ENCODE measurements around the gene SDK2. TPM values are rescaled to one million over a fixed set of nuclear protein-coding genes. Genes with fewer than 3 reads are reported as not detected.

Gene SDK2
- total and polyA plus RNA-seq, 2 donors from 2014 or later, result 0.37 to 2.4 TPM

DNA sequence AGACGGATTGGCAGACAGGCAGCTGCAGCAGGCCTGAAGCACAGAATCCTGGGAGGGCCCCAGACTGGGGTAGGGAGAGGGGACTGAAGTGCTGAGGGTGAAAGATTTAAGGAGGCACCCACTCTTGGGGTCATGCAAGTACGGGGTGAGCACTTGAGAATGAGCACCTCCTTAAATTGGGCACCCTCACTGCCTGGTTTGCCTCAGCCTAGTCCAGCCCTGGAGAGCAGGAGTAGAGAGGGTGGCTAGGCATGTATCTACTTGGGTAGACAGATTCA, 178.4 kb downstream of the SDK2 start:
- H3K4me3 ChIP-seq (ENCODE audit: low read length in 3 of 3), result no peak overlapping the region
- H3K27me3 ChIP-seq (ENCODE audit: control insufficient read depth, insufficient read depth, low read length), result no peaks in the 10 kb centered on the region
- TF ChIP-seq, protein P1, sequence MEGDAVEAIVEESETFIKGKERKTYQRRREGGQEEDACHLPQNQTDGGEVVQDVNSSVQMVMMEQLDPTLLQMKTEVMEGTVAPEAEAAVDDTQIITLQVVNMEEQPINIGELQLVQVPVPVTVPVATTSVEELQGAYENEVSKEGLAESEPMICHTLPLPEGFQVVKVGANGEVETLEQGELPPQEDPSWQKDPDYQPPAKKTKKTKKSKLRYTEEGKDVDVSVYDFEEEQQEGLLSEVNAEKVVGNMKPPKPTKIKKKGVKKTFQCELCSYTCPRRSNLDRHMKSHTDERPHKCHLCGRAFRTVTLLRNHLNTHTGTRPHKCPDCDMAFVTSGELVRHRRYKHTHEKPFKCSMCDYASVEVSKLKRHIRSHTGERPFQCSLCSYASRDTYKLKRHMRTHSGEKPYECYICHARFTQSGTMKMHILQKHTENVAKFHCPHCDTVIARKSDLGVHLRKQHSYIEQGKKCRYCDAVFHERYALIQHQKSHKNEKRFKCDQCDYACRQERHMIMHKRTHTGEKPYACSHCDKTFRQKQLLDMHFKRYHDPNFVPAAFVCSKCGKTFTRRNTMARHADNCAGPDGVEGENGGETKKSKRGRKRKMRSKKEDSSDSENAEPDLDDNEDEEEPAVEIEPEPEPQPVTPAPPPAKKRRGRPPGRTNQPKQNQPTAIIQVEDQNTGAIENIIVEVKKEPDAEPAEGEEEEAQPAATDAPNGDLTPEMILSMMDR (IDR thresholded peaks at IDR 0.05; ENCODE audit: borderline replicate concordance, extremely low read depth, insufficient read depth), result no peak
- no peak overlapping the region for H3K9ac ChIP-seq (ENCODE audit: low read length in 3 of 3)
- no peaks in the 10 kb centered on the region for H3K9me3 ChIP-seq (ENCODE audit: control insufficient read depth in 2 of 3, insufficient read depth in 1 of 3, low read length in 3 of 3)
- H3K36me3 ChIP-seq (ENCODE audit: control insufficient read depth in 2 of 3, insufficient read depth in 3 of 3, low read length in 3 of 3), result no peaks in the 10 kb centered on the region
- DNase-seq, result no peak
- no peaks in the 10 kb centered on the region for H3K4me1 ChIP-seq (ENCODE audit: control insufficient read depth in 2 of 3, insufficient read depth in 2 of 3, low read depth in 1 of 3, low read length in 3 of 3)
- H3K27ac ChIP-seq (ENCODE audit: low read depth in 2 of 2, low read length in 2 of 2), result no peak overlapping the region
- intact Hi-C loops (cut with DNase I), result no loop called here
- FAIRE-seq, result no peak

DNA sequence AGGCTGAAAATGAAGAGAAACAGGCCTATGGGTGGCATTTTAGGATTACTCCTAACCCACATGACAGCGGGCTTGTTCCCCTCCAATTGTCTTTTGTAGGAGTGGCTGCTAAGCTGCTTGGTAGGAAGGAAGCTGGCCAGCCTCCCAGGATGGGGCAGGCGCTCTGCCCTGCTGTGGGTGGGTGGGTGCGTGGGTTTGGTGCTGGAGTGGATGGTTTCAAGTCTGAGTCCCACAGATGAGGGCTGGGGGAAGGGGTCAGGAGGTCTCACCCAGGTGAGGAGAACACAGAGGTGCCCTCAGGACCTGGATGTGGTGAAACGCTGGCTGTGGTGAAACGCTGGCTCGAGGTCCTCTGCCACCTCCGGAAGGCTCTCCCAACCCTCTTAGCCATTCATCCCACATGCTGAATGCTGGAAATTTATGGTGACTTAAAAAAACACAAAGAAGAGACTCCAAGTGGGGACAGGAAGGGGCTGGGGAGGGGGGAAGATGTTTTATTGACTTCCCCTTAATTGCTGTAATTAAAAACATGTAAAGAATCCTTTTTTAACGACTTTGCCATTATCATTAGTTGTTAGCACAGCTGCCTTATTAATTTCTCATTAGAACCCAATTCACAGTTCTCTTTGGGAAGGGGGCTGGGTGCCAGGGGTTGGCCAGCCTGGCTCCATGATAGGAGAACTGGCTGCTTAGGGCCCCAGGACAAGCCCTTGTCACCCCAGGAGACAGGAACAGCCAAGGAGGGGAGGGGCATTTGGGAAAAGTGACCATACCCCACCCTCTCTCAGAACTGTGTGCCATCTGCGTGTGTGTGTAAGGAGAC, 178.9 kb downstream of the SDK2 start:
- Histone ChIP-seq H3K9ac (ENCODE audit: low read length in 3 of 3) (no peak overlapping the region), H3K4me1 (ENCODE audit: control insufficient read depth in 2 of 3, insufficient read depth in 2 of 3, low read depth in 1 of 3, low read length in 3 of 3) (no peaks in the 10 kb centered on the region), H3K9me3 (ENCODE audit: control insufficient read depth in 2 of 3, insufficient read depth in 1 of 3, low read length in 3 of 3) (no peaks in the 10 kb centered on the region), H3K36me3 (ENCODE audit: control insufficient read depth in 2 of 3, insufficient read depth in 3 of 3, low read length in 3 of 3) (no peaks in the 10 kb centered on the region), H3K4me3 (ENCODE audit: low read length in 3 of 3) (no peak overlapping the region), H3K27ac (ENCODE audit: low read depth in 2 of 2, low read length in 2 of 2) (no peak overlapping the region), H3K27me3 (ENCODE audit: control insufficient read depth, insufficient read depth, low read length) (no peaks in the 10 kb centered on the region)
- intact Hi-C loops (cut with DNase I), result no loop called here
- TF ChIP-seq, protein P1 (IDR thresholded peaks at IDR 0.05; ENCODE audit: borderline replicate concordance, extremely low read depth, insufficient read depth), result no peak
- FAIRE-seq (no peak), DNase-seq (no peak)

DNA sequence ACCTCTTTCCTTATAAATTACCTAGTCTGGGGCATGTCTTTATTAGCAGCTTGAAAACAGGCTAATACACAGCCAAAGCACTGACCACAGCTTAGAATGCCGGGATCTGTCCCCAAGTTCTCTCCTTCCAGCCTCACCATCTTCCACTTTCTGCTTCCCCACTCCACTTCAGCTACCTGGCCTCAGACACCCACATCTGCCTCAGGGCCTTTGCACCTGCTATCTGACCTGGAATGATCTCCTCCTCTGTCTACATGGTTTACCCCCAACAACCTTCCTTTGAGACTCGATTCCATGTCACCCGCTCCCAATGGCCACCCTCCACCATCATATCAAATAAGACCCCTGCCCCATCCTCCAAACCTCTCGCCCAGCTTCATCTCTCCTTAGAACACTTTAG, 179.8 kb downstream of the SDK2 start:
- Histone ChIP-seq H3K9ac (ENCODE audit: low read length in 3 of 3) (no peak overlapping the region), H3K36me3 (ENCODE audit: control insufficient read depth in 2 of 3, insufficient read depth in 3 of 3, low read length in 3 of 3) (no peaks in the 10 kb centered on the region), H3K27ac (ENCODE audit: low read depth in 2 of 2, low read length in 2 of 2) (no peak overlapping the region), H3K4me3 (ENCODE audit: low read length in 3 of 3) (no peak overlapping the region), H3K9me3 (ENCODE audit: control insufficient read depth in 2 of 3, insufficient read depth in 1 of 3, low read length in 3 of 3) (peaks cover 0 to 5% (median 0%) of the 10 kb centered on the region in 3 donors), H3K27me3 (ENCODE audit: control insufficient read depth, insufficient read depth, low read length) (no peaks in the 10 kb centered on the region), H3K4me1 (ENCODE audit: control insufficient read depth in 2 of 3, insufficient read depth in 2 of 3, low read depth in 1 of 3, low read length in 3 of 3) (no peaks in the 10 kb centered on the region)
- FAIRE-seq (no peak), DNase-seq (no peak)
- intact Hi-C loops (cut with DNase I), result no loop called here
- TF ChIP-seq, protein P1 (IDR thresholded peaks at IDR 0.05; ENCODE audit: borderline replicate concordance, extremely low read depth, insufficient read depth), result no peak

DNA sequence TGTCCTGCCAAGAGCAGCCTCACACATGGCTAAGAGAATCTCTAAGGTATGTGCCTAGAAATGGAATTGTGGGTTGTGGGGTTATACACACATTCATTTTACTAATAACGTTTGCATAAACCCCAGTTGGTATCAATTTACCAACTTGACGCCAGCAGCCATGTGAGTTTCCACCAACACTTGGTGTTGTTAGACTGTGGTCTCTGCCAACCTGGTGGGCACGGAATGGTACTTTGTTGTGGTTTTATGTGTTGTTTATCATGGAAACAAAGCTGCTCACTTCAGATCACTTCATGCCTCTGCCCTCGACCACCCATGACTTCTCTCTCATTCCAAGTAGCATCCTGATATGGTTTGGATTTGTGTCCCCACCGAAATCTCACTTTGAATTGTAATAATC, 180.4 kb downstream of the SDK2 start:
- Histone ChIP-seq H3K27ac (ENCODE audit: low read depth in 2 of 2, low read length in 2 of 2) (no peak overlapping the region), H3K9me3 (ENCODE audit: control insufficient read depth in 2 of 3, insufficient read depth in 1 of 3, low read length in 3 of 3) (peaks cover 0 to 5% (median 0%) of the 10 kb centered on the region in 3 donors), H3K4me1 (ENCODE audit: control insufficient read depth in 2 of 3, insufficient read depth in 2 of 3, low read depth in 1 of 3, low read length in 3 of 3) (no peaks in the 10 kb centered on the region), H3K36me3 (ENCODE audit: control insufficient read depth in 2 of 3, insufficient read depth in 3 of 3, low read length in 3 of 3) (no peaks in the 10 kb centered on the region), H3K27me3 (ENCODE audit: control insufficient read depth, insufficient read depth, low read length) (no peaks in the 10 kb centered on the region), H3K9ac (ENCODE audit: low read length in 3 of 3) (no peak overlapping the region), H3K4me3 (ENCODE audit: low read length in 3 of 3) (no peak overlapping the region)
- TF ChIP-seq, protein P1 (IDR thresholded peaks at IDR 0.05; ENCODE audit: borderline replicate concordance, extremely low read depth, insufficient read depth), result no peak
- DNase-seq (no peak), FAIRE-seq (no peak)
- intact Hi-C loops (cut with DNase I), result no loop called here

Measured in kidney (tissue), 14 donors.